DOHH2 (cell line): Measurements from ENCODE around the gene IRX3.

Experiments
- H3F3A ChIP-seq: fragments of 200-600 bp; sonication (generic), shearing (Covaris generic); 2 replicates; pipeline ENCODE4 v1.6.0; 2016; ENCODE audit warnings: antibody characterized with exemption, mild to moderate bottlenecking; ENCODE audit not compliant: control insufficient read depth, insufficient read depth
- H3K27ac ChIP-seq: fragments of 200-600 bp; sonication (generic); 2 replicates; pipeline ENCODE4 v1.5.1; 2014; ENCODE audit warnings: low read depth, mild to moderate bottlenecking, low read length, moderate library complexity
- H3K27me3 ChIP-seq: fragments of 200-600 bp; sonication (generic); 2 replicates; pipeline ENCODE4 v1.6.1; 2014; ENCODE audit warnings: mild to moderate bottlenecking, low read length, mixed read lengths; ENCODE audit not compliant: control insufficient read depth
- H3K36me3 ChIP-seq: fragments of 200-600 bp; sonication (generic); 2 replicates; pipeline ENCODE4 v1.6.1; 2014; ENCODE audit warnings: mild to moderate bottlenecking, low read length, moderate library complexity, mixed read lengths; ENCODE audit not compliant: control insufficient read depth
- H3K4me1 ChIP-seq: fragments of 200-600 bp; sonication (generic); 2 replicates; pipeline ENCODE4 v1.6.1; 2014; ENCODE audit warnings: mild to moderate bottlenecking, low read length, mixed read lengths; ENCODE audit not compliant: control insufficient read depth
- H3K4me2 ChIP-seq: fragments of 200-600 bp; sonication (generic); 2 replicates; pipeline ENCODE4 v1.6.0; 2014; ENCODE audit warnings: mild to moderate bottlenecking, low read length, moderate library complexity
- H3K4me3 ChIP-seq: fragments of 200-600 bp; sonication (generic); 2 replicates; pipeline ENCODE4 v1.5.1; 2014; ENCODE audit warnings: mild to moderate bottlenecking, low read length, mixed read lengths
- H3K79me2 ChIP-seq: fragments of 200-600 bp; sonication (generic); 2 replicates; pipeline ENCODE4 v1.6.1; 2014; ENCODE audit warnings: mild to moderate bottlenecking, low read length, mixed read lengths; ENCODE audit not compliant: control insufficient read depth
- H3K9me2 ChIP-seq: fragments of 200-600 bp; sonication (generic); replicated peaks from 2 replicates; pipeline ENCODE4 v1.6.1; 2014; ENCODE audit warnings: mild to moderate bottlenecking, low read length, mixed read lengths; ENCODE audit not compliant: control insufficient read depth
- H3K9me3 ChIP-seq: fragments of 200-600 bp; sonication (generic); 2 replicates; pipeline ENCODE4 v1.6.1; 2014; ENCODE audit warnings: antibody characterized with exemption, low read length, mixed read lengths; ENCODE audit not compliant: control insufficient read depth, insufficient read depth
- H4K20me1 ChIP-seq: fragments of 200-600 bp; sonication (generic); 2 replicates; pipeline ENCODE4 v1.6.0; 2014; ENCODE audit warnings: low read depth, mild to moderate bottlenecking, antibody characterized with exemption, low read length, moderate library complexity; ENCODE audit not compliant: control insufficient read depth, insufficient read depth
- EZH2phosphoT487 ChIP-seq: fragments of 200-600 bp; sonication (generic); IDR thresholded peaks from 2 replicates; pipeline ENCODE4 v1.6.1; 2017; ENCODE audit warnings: borderline replicate concordance, mild to moderate bottlenecking, antibody characterized with exemption, low read length, moderate library complexity, mixed read lengths
- TF ChIP-seq, protein P1 (sequence below): fragments of 200-600 bp; sonication (generic); IDR thresholded peaks from one replicate; pipeline ENCODE4 v1.5.1; 2014; ENCODE audit warnings: antibody characterized with exemption, mild to moderate bottlenecking, low read depth, low read length; ENCODE audit not compliant: poor library complexity, severe bottlenecking

The IRX3 gene

DNA sequence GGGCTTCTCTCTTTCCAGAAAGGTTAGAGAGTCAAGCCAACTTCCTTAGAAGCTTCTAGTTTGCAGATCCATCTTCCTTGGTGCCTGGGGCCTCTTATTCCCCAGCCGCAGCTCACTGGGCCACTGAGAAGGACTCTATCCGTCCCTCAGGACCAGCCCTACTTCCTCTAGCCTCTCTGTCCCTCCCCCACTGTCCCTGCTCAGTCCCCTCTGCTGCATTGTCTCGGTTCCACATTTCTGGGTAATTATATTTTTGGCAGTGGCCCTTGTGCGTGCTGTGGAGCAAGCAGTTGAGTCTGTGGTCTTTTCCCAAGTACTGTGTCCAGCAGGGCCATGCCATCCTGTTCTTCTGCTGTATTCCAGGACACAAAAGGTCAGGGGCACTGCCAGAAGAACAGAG, 17.8 kb downstream of the IRX3 start:
- H3K4me3 ChIP-seq = no peak overlapping the region
- no peak overlapping the region for H3K4me2 ChIP-seq
- TF ChIP-seq EZH2phosphoT487 = no peak
- TF ChIP-seq, protein P1, sequence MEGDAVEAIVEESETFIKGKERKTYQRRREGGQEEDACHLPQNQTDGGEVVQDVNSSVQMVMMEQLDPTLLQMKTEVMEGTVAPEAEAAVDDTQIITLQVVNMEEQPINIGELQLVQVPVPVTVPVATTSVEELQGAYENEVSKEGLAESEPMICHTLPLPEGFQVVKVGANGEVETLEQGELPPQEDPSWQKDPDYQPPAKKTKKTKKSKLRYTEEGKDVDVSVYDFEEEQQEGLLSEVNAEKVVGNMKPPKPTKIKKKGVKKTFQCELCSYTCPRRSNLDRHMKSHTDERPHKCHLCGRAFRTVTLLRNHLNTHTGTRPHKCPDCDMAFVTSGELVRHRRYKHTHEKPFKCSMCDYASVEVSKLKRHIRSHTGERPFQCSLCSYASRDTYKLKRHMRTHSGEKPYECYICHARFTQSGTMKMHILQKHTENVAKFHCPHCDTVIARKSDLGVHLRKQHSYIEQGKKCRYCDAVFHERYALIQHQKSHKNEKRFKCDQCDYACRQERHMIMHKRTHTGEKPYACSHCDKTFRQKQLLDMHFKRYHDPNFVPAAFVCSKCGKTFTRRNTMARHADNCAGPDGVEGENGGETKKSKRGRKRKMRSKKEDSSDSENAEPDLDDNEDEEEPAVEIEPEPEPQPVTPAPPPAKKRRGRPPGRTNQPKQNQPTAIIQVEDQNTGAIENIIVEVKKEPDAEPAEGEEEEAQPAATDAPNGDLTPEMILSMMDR = no peak
- H4K20me1 ChIP-seq = no peaks in the 10 kb centered on the region
- no peaks in the 10 kb centered on the region for H3F3A ChIP-seq
- peaks cover 6% of the 10 kb centered on the region; the same call in 1 of the 2 replicates for H3K9me3 ChIP-seq
- no peaks in the 10 kb centered on the region for H3K4me1 ChIP-seq
- no peak overlapping the region for H3K27ac ChIP-seq
- no peaks in the 10 kb centered on the region for H3K79me2 ChIP-seq
- H3K9me2 ChIP-seq = no peaks in the 10 kb centered on the region
- no peaks in the 10 kb centered on the region for H3K27me3 ChIP-seq
- H3K36me3 ChIP-seq = no peaks in the 10 kb centered on the region

DNA sequence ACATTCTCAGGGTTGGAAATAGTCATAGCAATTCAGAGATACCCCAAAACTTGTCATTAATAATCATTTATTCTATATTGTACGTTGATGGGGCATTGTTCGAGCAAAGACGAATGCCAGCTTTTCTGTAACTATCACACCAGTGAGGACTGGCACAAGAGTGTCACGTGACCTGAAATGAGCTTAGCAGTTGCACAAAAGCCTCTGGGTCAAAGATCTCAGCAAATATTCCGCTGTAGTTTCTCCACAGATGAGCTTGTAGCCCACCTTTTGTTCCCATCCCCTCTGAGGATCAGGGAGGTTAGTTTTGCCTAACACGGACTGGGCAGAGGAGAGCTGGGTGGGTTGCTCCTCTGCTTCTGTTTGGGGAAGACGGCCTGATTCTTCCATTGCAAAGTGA, 18.2 kb downstream of the IRX3 start:
- TF ChIP-seq EZH2phosphoT487 = no peak
- TF ChIP-seq, protein P1 = no peak
- Histone ChIP-seq H3K79me2 (no peaks in the 10 kb centered on the region), H3K9me2 (no peaks in the 10 kb centered on the region), H3K4me1 (no peaks in the 10 kb centered on the region), H3K36me3 (no peaks in the 10 kb centered on the region), H3K27ac (no peak overlapping the region), H3F3A (no peaks in the 10 kb centered on the region), H3K4me3 (no peak overlapping the region), H4K20me1 (no peaks in the 10 kb centered on the region), H3K27me3 (no peaks in the 10 kb centered on the region), H3K4me2 (no peak overlapping the region), H3K9me3 (peaks cover 6% of the 10 kb centered on the region; the same call in 1 of the 2 replicates)

DNA sequence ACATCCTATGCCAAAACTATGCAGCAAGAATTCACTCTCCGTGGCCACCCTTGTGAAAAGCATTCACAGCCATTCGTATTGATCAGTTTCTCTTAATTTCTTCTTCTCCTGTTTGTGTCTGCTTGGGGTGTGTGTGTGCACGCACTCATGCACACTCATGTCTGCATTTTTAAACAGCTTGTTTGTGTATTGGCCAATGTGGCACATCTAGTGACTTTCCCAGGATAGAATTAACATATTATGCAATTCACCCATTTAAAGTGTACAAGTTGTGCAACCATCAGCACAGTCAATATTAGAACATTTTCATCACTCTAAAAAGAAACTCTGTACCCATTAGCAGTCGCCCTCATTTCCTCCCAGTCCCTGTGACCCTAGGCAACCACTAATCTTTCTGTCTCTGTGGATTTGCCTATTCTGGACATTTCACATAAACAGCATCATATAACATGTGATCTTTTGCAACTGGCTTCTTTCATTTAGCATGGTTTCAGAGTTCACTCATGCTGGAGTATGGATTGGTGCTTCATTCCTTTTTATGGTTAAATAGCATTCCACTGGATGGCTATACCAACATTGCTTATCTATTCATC, 20.1 kb downstream of the IRX3 start:
- Histone ChIP-seq H3K9me3 (peaks cover 6% of the 10 kb centered on the region; the same call in 1 of the 2 replicates), H3K4me1 (no peaks in the 10 kb centered on the region), H3K4me3 (no peak overlapping the region), H4K20me1 (no peaks in the 10 kb centered on the region), H3K36me3 (no peaks in the 10 kb centered on the region), H3F3A (no peaks in the 10 kb centered on the region), H3K27ac (no peak overlapping the region), H3K27me3 (no peaks in the 10 kb centered on the region), H3K79me2 (no peaks in the 10 kb centered on the region), H3K4me2 (no peak overlapping the region), H3K9me2 (no peaks in the 10 kb centered on the region)
- TF ChIP-seq EZH2phosphoT487 = no peak
- TF ChIP-seq, protein P1 = no peak
